H9 (cell line): ENCODE results near the gene ACER3. TPM values are rescaled to one million over a fixed set of nuclear protein-coding genes. Genes with fewer than 3 reads are reported as not detected.

Experiments
- DNase-seq: peaks from one replicate; pipeline ENCODE4 v3.0.0-alpha.2; 2017
- H2AFZ ChIP-seq: one replicate; pipeline ENCODE4 v1.6.1; 2013; ENCODE audit warnings: mild to moderate bottlenecking, low read length, control low read depth, moderate library complexity
- H2AK5ac ChIP-seq: 2 replicates; pipeline ENCODE4 v1.6.1; 2013; ENCODE audit warnings: low read length, control low read depth, mixed read lengths; ENCODE audit not compliant: insufficient read length
- H2BK120ac ChIP-seq: one replicate; pipeline ENCODE4 v1.6.1; 2013; ENCODE audit warnings: low read depth, mild to moderate bottlenecking, low read length, control low read depth, inconsistent platforms; ENCODE audit not compliant: poor library complexity, severe bottlenecking
- H2BK12ac ChIP-seq: 2 replicates; pipeline ENCODE4 v1.6.1; 2013; ENCODE audit warnings: low read length, control low read depth, mixed read lengths, low read depth; ENCODE audit not compliant: insufficient read length
- H2BK15ac ChIP-seq: 2 replicates; pipeline ENCODE4 v1.6.1; 2013; ENCODE audit warnings: low read depth, low read length, control low read depth
- H2BK20ac ChIP-seq: one replicate; pipeline ENCODE4 v1.6.1; 2013; ENCODE audit warnings: low read depth, mild to moderate bottlenecking, low read length, control low read depth, inconsistent platforms; ENCODE audit not compliant: poor library complexity, severe bottlenecking
- H2BK5ac ChIP-seq: 2 replicates; pipeline ENCODE4 v1.6.1; 2013; ENCODE audit warnings: low read length, control low read depth, mixed read lengths; ENCODE audit not compliant: insufficient read length
- H3K14ac ChIP-seq: 2 replicates; pipeline ENCODE4 v1.6.1; 2013; ENCODE audit warnings: low read length, control low read depth; ENCODE audit not compliant: insufficient read depth
- H3K18ac ChIP-seq: 2 replicates; pipeline ENCODE4 v1.6.1; 2013; ENCODE audit warnings: low read depth, mild to moderate bottlenecking, mixed read lengths, low read length, control low read depth; ENCODE audit not compliant: insufficient read length
- H3K23ac ChIP-seq: 2 replicates; pipeline ENCODE4 v1.6.1; 2013; ENCODE audit warnings: low read length, control low read depth, mixed read lengths, low read depth; ENCODE audit not compliant: insufficient read length
- H3K23me2 ChIP-seq: 2 replicates; pipeline ENCODE4 v1.6.1; 2013; ENCODE audit warnings: low read depth, mild to moderate bottlenecking, mixed read lengths, low read length, control low read depth; ENCODE audit not compliant: insufficient read length, poor library complexity, severe bottlenecking
- H3K27ac ChIP-seq: 2 replicates; pipeline ENCODE4 v1.5.1; 2013; ENCODE audit warnings: low read length, control low read depth, mixed read lengths, low read depth; ENCODE audit not compliant: insufficient read length
- H3K27me3 ChIP-seq: 2 replicates; pipeline ENCODE4 v1.6.1; 2013; ENCODE audit warnings: low read length, control low read depth, inconsistent platforms; ENCODE audit not compliant: insufficient read depth
- H3K4ac ChIP-seq: 2 replicates; pipeline ENCODE4 v1.6.1; 2013; ENCODE audit warnings: low read depth, mild to moderate bottlenecking, control low read depth, inconsistent platforms, low read length, moderate library complexity
- H3K4me1 ChIP-seq: 2 replicates; pipeline ENCODE4 v1.6.1; 2013; ENCODE audit warnings: low read length, control low read depth, inconsistent platforms; ENCODE audit not compliant: insufficient read depth
- H3K4me2 ChIP-seq: 2 replicates; pipeline ENCODE4 v1.6.1; 2013; ENCODE audit warnings: low read length, control low read depth, mixed read lengths; ENCODE audit not compliant: insufficient read length, insufficient read depth
- H3K56ac ChIP-seq: 2 replicates; pipeline ENCODE4 v1.6.1; 2013; ENCODE audit warnings: low read depth, mild to moderate bottlenecking, mixed read lengths, low read length, control low read depth; ENCODE audit not compliant: insufficient read length
- H3K79me1 ChIP-seq: 2 replicates; pipeline ENCODE4 v1.6.1; 2013; ENCODE audit warnings: low read depth, mild to moderate bottlenecking, moderate library complexity, low read length, control low read depth, inconsistent platforms; ENCODE audit not compliant: insufficient read depth, poor library complexity, severe bottlenecking
- H3K79me2 ChIP-seq: 2 replicates; pipeline ENCODE4 v1.6.1; 2013; ENCODE audit warnings: low read length, control low read depth, inconsistent platforms; ENCODE audit not compliant: insufficient read depth
- H3K9ac ChIP-seq: 2 replicates; pipeline ENCODE4 v1.6.1; 2013; ENCODE audit warnings: low read length, control low read depth, mixed read lengths; ENCODE audit not compliant: insufficient read length; ENCODE audit errors: extremely low read depth
- H3K9me3 ChIP-seq: one replicate; pipeline ENCODE4 v1.6.1; 2013; ENCODE audit warnings: low read depth, low read length, inconsistent platforms; ENCODE audit not compliant: control insufficient read depth
- H3T11ph ChIP-seq: one replicate; pipeline ENCODE4 v1.6.1; 2013; ENCODE audit warnings: mild to moderate bottlenecking, low read length, control low read depth, inconsistent platforms
- H4K20me1 ChIP-seq: one replicate; pipeline ENCODE4 v1.6.1; 2013; ENCODE audit not compliant: control insufficient read depth, insufficient read length, insufficient read depth
- H4K5ac ChIP-seq: 2 replicates; pipeline ENCODE4 v1.6.1; 2013; ENCODE audit warnings: low read depth, mild to moderate bottlenecking, mixed read lengths, low read length, control low read depth; ENCODE audit not compliant: insufficient read length
- H4K8ac ChIP-seq: replicated peaks from 2 replicates; pipeline ENCODE4 v1.6.1; 2013; ENCODE audit warnings: low read length, control low read depth, mixed read lengths, low read depth; ENCODE audit not compliant: insufficient read length
- H4K91ac ChIP-seq: 2 replicates; pipeline ENCODE4 v1.6.1; 2013; ENCODE audit warnings: low read depth, mild to moderate bottlenecking, moderate library complexity, mixed read lengths, low read length, control low read depth; ENCODE audit not compliant: insufficient read length
- H3K27ac Mint-ChIP-seq, 3 experiments: 2 replicates in 2 of 3; 3 replicates in 1 of 3; pipeline ENCODE4 v1.8.0; 2020 to 2021; ENCODE audit warnings: mixed read lengths in 3 of 3, mild to moderate bottlenecking in 1 of 3, moderate library complexity in 1 of 3
- H3K27me3 Mint-ChIP-seq: 2 replicates; pipeline ENCODE4 v1.8.0; 2021; ENCODE audit warnings: low read depth, mild to moderate bottlenecking, moderate library complexity, mixed read lengths
- H3K36me3 Mint-ChIP-seq, 3 experiments: 2 replicates in 2 of 3; 3 replicates in 1 of 3; pipeline ENCODE4 v1.8.0; 2020 to 2021; ENCODE audit warnings: low read depth in 3 of 3, mixed read lengths in 3 of 3; ENCODE audit not compliant: insufficient read depth in 1 of 3
- H3K4me1 Mint-ChIP-seq, 2 experiments: 2 replicates each; pipeline ENCODE4 v1.8.0; 2020; ENCODE audit warnings: mixed read lengths in 2 of 2
- H3K4me3 Mint-ChIP-seq, 2 experiments: 2 replicates in 1 of 2; 3 replicates in 1 of 2; pipeline ENCODE4 v1.8.0; 2020 to 2021; ENCODE audit warnings: mild to moderate bottlenecking in 2 of 2, mixed read lengths in 2 of 2, moderate library complexity in 1 of 2
- H3K9me3 Mint-ChIP-seq, 2 experiments: 2 replicates in 1 of 2; 3 replicates in 1 of 2; pipeline ENCODE4 v1.8.0; 2020; ENCODE audit warnings: mild to moderate bottlenecking in 2 of 2, mixed read lengths in 2 of 2, moderate library complexity in 1 of 2
- CTCF ChIP-seq: fragments of 200-600 bp; sonication (generic); conservative IDR thresholded peaks from 3 replicates; pipeline ENCODE4 v1.8.0; 2021; ENCODE audit warnings: antibody characterized with exemption, mild to moderate bottlenecking
- WGBS: extraction: QIAGEN DNeasy Blood & Tissue Kit; methylation state at CpG from one replicate; pipeline ENCODE4 v1.1.7; 2013; ENCODE audit warnings: missing lambda C conversion rate, low lambda C conversion rate, mixed read lengths; ENCODE audit not compliant: insufficient read length; ENCODE audit errors: extremely low coverage; 5-methylcytosine and 5-hydroxymethylcytosine counted together
- total RNA-seq: library from RNA; stranded (reverse); gene quantifications from 2 replicates; pipeline ENCODE4 v1.2.1, GENCODE V29; 2021

The ACER3 gene
- total RNA-seq, 1 experiment from 2014 or later = 14.7 TPM

- no peaks in the 10 kb centered on the region for H4K20me1 ChIP-seq
- Mint-ChIP-seq H3K27me3 (peaks cover 2% of the 10 kb centered on the region), H3K27ac (no peak overlapping the region), H3K9me3 (peaks cover 0 to 3% of the 10 kb centered on the region in 2 experiments; a peak in 2 of 5 replicates), H3K4me1 (peaks cover 9 to 14% of the 10 kb centered on the region in 2 experiments), H3K36me3 (peaks cover 0 to 4% (median 0%) of the 10 kb centered on the region in 3 experiments; a peak in 2 of 7 replicates), H3K4me3 (no peak overlapping the region)
- no peak overlapping the region for H3T11ph ChIP-seq
- no peaks in the 10 kb centered on the region for H3K9me3 ChIP-seq
- no peaks in the 10 kb centered on the region for H3K79me1 ChIP-seq
- no peak overlapping the region for H2AFZ ChIP-seq
- WGBS = no CpG with 5 or more reads among the region's 10 CpGs
- no peak overlapping the region for H4K5ac ChIP-seq
- H3K9ac ChIP-seq = no peak overlapping the region
- no peak overlapping the region for H2BK20ac ChIP-seq
- H4K8ac ChIP-seq = no peak overlapping the region
- no peak overlapping the region for H3K18ac ChIP-seq
- no peak overlapping the region for H2BK12ac ChIP-seq
- no peak overlapping the region for H3K14ac ChIP-seq
- H2BK5ac ChIP-seq = no peak overlapping the region
- no peak overlapping the region for H2AK5ac ChIP-seq
- no peak overlapping the region for H4K91ac ChIP-seq
- H3K27ac ChIP-seq = no peak overlapping the region
- H2BK15ac ChIP-seq = no peak overlapping the region
- DNase-seq = no peak
- no peaks in the 10 kb centered on the region for H3K79me2 ChIP-seq
- no peak overlapping the region for H3K23ac ChIP-seq
- H3K4ac ChIP-seq = no peak overlapping the region
- no peak overlapping the region for H2BK120ac ChIP-seq
- no peaks in the 10 kb centered on the region for H3K27me3 ChIP-seq
- H3K4me1 ChIP-seq = no peaks in the 10 kb centered on the region
- no peak overlapping the region for H3K56ac ChIP-seq
- no peak overlapping the region for H3K4me2 ChIP-seq
- no peak for TF ChIP-seq CTCF
- no peaks in the 10 kb centered on the region for H3K23me2 ChIP-seq
Measured at GRCh38 chr11:76844511-76844910, 16.2 kb upstream of the ACER3 start.
